Gastroesophageal sphincter (tissue), 3 donors: ENCODE measurements around the gene PXMP2.
A peak's percentile ranks its signal among the peaks of the same experiment; 100 is the strongest.

Experiments used
- POLR2A ChIP-seq, 2 donors: fragments of 450-650 bp; IDR thresholded peaks; one replicate each; pipeline ENCODE4 v1.6.1; 2017; ENCODE audit warnings: antibody characterized with exemption in 2 of 2, mild to moderate bottlenecking in 2 of 2, moderate library complexity in 1 of 2
- POLR2AphosphoS5 ChIP-seq: sonication (generic); formaldehyde crosslinking; IDR thresholded peaks from one replicate; pipeline ENCODE4 v1.6.1; 2017; ENCODE audit warnings: antibody characterized with exemption
- TF ChIP-seq, protein P1 (sequence below), 4 experiments: fragments of 200-600 bp in 2 of 4; fragments of 450-650 bp in 2 of 4; sonication (generic) in 1 of 4; IDR thresholded peaks; one replicate each; pipeline ENCODE4 v1.5.1; 2017 to 2019; ENCODE audit warnings: antibody characterized with exemption in 4 of 4, mild to moderate bottlenecking in 2 of 4, moderate library complexity in 2 of 4

DNA sequence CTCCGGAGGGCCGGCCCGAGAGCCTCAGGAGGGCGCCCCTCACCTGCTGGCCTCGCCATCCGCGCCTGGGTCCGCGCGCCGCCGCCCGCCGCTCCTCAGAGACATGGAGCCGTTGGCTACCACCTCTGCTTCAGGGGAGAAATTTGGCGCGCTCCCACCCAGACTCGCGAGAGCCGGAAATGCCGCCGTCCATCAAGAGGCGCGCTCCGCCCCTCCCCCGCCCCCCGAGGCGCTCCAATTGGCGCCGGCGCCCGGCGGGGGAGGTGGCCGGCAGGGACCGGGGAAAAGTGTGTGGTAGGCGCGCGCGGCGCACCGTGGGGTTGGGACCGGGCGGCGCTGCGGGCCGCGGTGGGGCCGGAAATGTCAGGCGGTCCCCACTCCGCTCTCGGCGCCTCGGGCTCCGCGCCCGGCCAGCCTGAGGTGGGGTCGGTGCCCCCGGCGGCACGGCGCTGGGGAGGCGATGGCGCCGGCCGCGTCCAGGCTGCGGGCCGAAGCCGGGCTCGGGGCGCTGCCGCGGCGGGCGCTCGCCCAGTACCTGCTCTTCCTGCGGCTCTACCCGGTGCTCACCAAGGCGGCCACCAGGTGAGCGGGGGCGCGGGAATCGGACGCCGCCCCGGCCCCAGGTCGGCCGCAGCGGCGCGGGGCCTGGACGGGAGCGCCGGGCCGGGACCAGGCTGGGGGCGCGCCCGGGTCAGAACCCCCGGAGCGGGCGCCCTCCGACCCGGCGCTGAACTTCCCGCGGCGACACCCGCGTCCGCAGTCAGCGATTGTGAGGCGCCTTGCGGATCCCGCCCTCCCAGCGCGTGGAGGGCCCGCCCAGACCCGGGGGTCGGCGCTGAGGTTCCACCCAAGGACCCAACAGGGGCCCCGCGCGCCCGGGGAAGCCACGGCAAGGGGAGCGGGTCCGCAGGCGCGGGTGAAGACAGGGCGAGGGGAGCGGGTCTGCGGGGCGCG is at the start of gene PXMP2, which contains the start of gene POLE:
- TF ChIP-seq POLR2AphosphoS5 (peak; percentile 68), POLR2A (IDR thresholded peaks at IDR 0.05) (peak; percentile 58 to 75)
- TF ChIP-seq, protein P1, sequence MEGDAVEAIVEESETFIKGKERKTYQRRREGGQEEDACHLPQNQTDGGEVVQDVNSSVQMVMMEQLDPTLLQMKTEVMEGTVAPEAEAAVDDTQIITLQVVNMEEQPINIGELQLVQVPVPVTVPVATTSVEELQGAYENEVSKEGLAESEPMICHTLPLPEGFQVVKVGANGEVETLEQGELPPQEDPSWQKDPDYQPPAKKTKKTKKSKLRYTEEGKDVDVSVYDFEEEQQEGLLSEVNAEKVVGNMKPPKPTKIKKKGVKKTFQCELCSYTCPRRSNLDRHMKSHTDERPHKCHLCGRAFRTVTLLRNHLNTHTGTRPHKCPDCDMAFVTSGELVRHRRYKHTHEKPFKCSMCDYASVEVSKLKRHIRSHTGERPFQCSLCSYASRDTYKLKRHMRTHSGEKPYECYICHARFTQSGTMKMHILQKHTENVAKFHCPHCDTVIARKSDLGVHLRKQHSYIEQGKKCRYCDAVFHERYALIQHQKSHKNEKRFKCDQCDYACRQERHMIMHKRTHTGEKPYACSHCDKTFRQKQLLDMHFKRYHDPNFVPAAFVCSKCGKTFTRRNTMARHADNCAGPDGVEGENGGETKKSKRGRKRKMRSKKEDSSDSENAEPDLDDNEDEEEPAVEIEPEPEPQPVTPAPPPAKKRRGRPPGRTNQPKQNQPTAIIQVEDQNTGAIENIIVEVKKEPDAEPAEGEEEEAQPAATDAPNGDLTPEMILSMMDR (IDR thresholded peaks at IDR 0.05), result peak in 3 of 4 experiments; percentile 15 to 47 (median 41)
